Erythroblast (primary cell): ENCODE data around the gene CSNK1A1.

Source experiments
- GATA1 ChIP-seq: IDR thresholded peaks from 2 replicates; pipeline ENCODE4 v1.6.1; 2011; ENCODE audit warnings: low read depth, mild to moderate bottlenecking, control low read depth, low read length, moderate library complexity
- POLR2A ChIP-seq: IDR thresholded peaks from 2 replicates; pipeline ENCODE4 v1.6.1; 2011; ENCODE audit warnings: mild to moderate bottlenecking, low read length

GRCh38 chr5:149599375-149599774 lies 48.1 kb upstream of the CSNK1A1 start:
- TF ChIP-seq POLR2A, result no peak
- TF ChIP-seq GATA1, result no peak
